MCF 10A (cell line): ENCODE results near the gene TAS1R3. TPM values are rescaled to one million over a fixed set of nuclear protein-coding genes. Genes with fewer than 3 reads are reported as not detected.
A peak's percentile ranks its signal among the peaks of the same experiment; 100 is the strongest.

Source experiments
- BruUV-seq: library from RNA; stranded (reverse); fragments of 400-500 nt; replicated peaks from 2 replicates; lab custom pipeline; 2021; lab: Mats Ljungman, UMichigan
- CTCF ChIA-PET: fragments of 300-600 bp; sonication (Branson Sonifier 250); formaldehyde crosslinking; extraction: SDS; loops from one replicate; lab custom pipeline; 2021; ENCODE audit warnings: antibody characterized with exemption, inconsistent platforms; lab: Yijun Ruan, JAX
- POLR2A ChIA-PET: fragments of 300-600, 350-650 bp; sonication (Branson Sonifier 250); formaldehyde crosslinking; extraction: SDS; loops from one replicate; lab custom pipeline; 2020; ENCODE audit warnings: antibody characterized with exemption, inconsistent platforms; lab: Yijun Ruan, JAX
- DNase-seq: peaks from one replicate; pipeline ENCODE4 v3.0.0-alpha.2; 2018; ENCODE audit not compliant: unreplicated experiment
- H3K27ac Mint-ChIP-seq: one replicate; pipeline ENCODE4 v1.8.0; 2022; ENCODE audit warnings: mild to moderate bottlenecking, low read depth, mixed read lengths; ENCODE audit not compliant: unreplicated experiment
- H3K27me3 Mint-ChIP-seq: one replicate; pipeline ENCODE4 v1.8.0; 2022; ENCODE audit warnings: mixed read lengths; ENCODE audit not compliant: insufficient read depth, unreplicated experiment
- H3K36me3 Mint-ChIP-seq: one replicate; pipeline ENCODE4 v1.8.0; 2022; ENCODE audit warnings: mild to moderate bottlenecking, moderate library complexity, mixed read lengths; ENCODE audit not compliant: insufficient read depth, unreplicated experiment
- H3K4me1 Mint-ChIP-seq: one replicate; pipeline ENCODE4 v1.8.0; 2022; ENCODE audit warnings: mixed read lengths; ENCODE audit not compliant: insufficient read depth, unreplicated experiment
- H3K4me3 Mint-ChIP-seq: one replicate; pipeline ENCODE4 v1.8.0; 2022; ENCODE audit warnings: mild to moderate bottlenecking, moderate library complexity, mixed read lengths; ENCODE audit not compliant: unreplicated experiment
- H3K9me3 Mint-ChIP-seq: one replicate; pipeline ENCODE4 v1.8.0; 2022; ENCODE audit warnings: mixed read lengths; ENCODE audit not compliant: unreplicated experiment
- intact Hi-C: fragments of 100-400 bp; cut with micrococcal nuclease; formaldehyde crosslinking; loops from 2 replicates; pipeline ENCODE4 v1.14.1; 2022
- total RNA-seq: library from RNA; stranded (reverse); gene quantifications from 2 replicates; pipeline ENCODE4 v1.2.3, GENCODE V29; 2022
- TF ChIP-seq, protein P1 (sequence below): fragments of 200-600 bp; IDR thresholded peaks from one replicate; pipeline ENCODE4 v1.8.0; 2022; ENCODE audit warnings: antibody characterized with exemption, mild to moderate bottlenecking; ENCODE audit not compliant: unreplicated experiment

Gene TAS1R3
- total RNA-seq, 1 experiment from 2014 or later, result not detected

DNA sequence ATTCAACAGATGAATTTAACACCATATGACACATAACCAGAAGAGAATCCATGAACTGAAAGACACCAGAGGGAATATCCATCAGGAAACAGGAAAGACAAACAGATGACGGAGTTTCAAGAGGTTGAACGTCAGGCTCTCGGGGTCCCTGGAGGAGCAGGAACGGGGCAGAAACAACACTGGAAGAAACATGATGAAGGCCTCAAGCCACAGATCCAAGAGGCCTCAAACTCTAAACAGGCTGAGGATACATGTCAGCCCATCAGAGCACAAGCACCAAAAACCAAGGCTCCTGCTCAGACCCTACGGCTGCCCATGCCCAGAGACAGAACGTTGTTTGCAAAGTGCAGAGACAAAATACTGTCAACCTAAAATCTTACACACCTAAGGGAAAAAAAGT, 13.7 kb upstream of the TAS1R3 start:
- peaks cover 10% of the 10 kb centered on the region for H3K4me1 Mint-ChIP-seq
- H3K4me3 Mint-ChIP-seq, result peak overlapping the region; percentile 29
- H3K9me3 Mint-ChIP-seq, result no peaks in the 10 kb centered on the region
- TSS peak; percentile 44 for BruUV-seq
- H3K27me3 Mint-ChIP-seq, result no peaks in the 10 kb centered on the region
- intact Hi-C loops, result no loop called here
- ChIA-PET POLR2A (interaction anchor here (0.6 to 1.4 kb wide), 6 partner anchors 8 to 349 kb away, joined by 3 to 12 read pairs (median 4); no protein-coding TSS in a partner anchor), CTCF (interaction anchor here (0.7 kb wide), 1 partner anchor 349 kb away, joined by 3 read pairs; no protein-coding TSS in a partner anchor)
- H3K36me3 Mint-ChIP-seq, result peaks cover 61% of the 10 kb centered on the region
- TF ChIP-seq, protein P1, sequence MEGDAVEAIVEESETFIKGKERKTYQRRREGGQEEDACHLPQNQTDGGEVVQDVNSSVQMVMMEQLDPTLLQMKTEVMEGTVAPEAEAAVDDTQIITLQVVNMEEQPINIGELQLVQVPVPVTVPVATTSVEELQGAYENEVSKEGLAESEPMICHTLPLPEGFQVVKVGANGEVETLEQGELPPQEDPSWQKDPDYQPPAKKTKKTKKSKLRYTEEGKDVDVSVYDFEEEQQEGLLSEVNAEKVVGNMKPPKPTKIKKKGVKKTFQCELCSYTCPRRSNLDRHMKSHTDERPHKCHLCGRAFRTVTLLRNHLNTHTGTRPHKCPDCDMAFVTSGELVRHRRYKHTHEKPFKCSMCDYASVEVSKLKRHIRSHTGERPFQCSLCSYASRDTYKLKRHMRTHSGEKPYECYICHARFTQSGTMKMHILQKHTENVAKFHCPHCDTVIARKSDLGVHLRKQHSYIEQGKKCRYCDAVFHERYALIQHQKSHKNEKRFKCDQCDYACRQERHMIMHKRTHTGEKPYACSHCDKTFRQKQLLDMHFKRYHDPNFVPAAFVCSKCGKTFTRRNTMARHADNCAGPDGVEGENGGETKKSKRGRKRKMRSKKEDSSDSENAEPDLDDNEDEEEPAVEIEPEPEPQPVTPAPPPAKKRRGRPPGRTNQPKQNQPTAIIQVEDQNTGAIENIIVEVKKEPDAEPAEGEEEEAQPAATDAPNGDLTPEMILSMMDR, result no peak
- no peak for DNase-seq
- H3K27ac Mint-ChIP-seq, result peak overlapping the region; percentile 84

DNA sequence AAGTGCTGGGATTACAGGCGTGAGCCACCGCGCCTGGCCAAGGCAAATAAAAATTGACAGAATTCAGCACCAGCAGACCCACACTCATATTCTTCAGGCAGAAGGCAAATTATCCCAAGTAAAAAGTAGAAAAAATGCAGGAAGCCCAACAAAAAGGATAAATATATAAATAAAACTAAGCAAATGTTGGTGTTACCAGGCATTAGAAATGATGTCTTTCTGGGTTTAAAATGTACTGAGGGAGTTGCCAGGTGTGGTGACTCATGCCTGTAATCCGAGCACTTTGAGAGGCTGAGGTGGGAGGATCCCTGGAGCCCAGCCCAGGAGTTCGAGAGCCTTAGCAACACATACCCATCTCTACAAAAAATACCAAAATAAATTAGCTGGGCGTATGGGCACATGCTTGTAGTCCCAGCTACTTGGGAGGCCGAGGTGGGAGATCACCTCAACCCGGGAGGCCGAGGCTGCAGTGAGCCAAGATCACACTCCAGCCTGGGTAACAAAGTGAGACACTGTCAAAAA, 12.9 kb upstream of the TAS1R3 start:
- intact Hi-C loops, result no loop called here
- H3K27me3 Mint-ChIP-seq, result no peaks in the 10 kb centered on the region
- H3K4me1 Mint-ChIP-seq, result peaks cover 11% of the 10 kb centered on the region
- H3K27ac Mint-ChIP-seq, result peak overlapping the region; percentile 84
- CTCF ChIA-PET, result interaction anchor here (0.6 kb wide), 1 partner anchor 57 kb away, joined by 3 read pairs; the partner anchor contains the start of gene AURKAIP1
- H3K36me3 Mint-ChIP-seq, result peaks cover 54% of the 10 kb centered on the region
- POLR2A ChIA-PET, result interaction anchor here (0.6 to 1.5 kb wide), 11 partner anchors 8 to 359 kb away, joined by 3 to 12 read pairs (median 4); partner anchors contain the start of genes CCNL2 and NOC2L
- DNase-seq, result peak; percentile 94
- TSS peak; percentile 7 for BruUV-seq
- H3K4me3 Mint-ChIP-seq, result peak overlapping the region; percentile 19
- H3K9me3 Mint-ChIP-seq, result no peaks in the 10 kb centered on the region
- TF ChIP-seq, protein P1, result no peak

DNA sequence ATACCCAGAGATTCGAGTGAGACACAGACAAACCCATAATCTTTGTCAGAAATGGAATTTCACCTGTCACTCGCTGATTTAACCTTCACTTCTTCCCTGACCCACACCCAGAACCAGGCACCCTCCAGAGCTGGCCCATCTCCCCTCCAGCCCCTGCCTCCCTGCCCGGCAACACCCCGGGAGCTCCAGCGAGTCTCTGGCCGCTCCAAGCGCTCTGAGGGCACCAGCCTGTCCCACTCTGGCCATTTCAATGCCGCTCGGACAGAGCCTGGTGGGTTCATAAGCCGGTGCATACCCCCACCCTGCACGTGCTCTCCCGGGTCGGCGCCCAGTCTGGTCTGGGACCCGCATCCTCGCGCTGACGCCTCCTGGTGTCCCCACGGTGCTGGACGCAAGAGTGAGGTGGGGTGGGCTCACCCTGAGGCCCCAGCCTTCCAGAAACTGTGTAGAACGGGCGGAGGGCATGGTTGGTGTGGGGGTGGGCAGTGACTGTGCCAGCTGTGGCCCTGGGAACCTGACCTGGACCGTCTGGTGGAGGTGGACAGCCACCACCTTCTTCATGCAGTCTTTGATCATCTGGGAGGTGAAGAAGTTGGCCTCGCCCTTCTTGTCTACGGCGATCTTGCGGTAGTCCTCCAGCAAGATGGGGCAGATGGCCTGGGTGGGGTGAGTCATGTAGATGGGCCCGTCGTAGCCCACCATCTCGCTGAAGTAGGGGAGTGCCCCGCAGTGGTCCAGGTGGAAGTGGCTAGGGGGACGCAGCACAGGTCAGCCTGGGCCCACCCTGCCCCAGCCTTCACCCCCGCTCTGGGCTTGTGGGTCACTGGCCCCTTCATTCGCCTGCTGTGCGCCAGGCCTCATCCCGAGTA, 12.1 kb upstream of the TAS1R3 start:
- no peak for DNase-seq
- ChIA-PET POLR2A (interaction anchor here (0.7 to 1.5 kb wide), 9 partner anchors 10 to 360 kb away, joined by 3 to 12 read pairs (median 3); partner anchors contain the start of genes CCNL2 and NOC2L), CTCF (interaction anchor here (0.6 kb wide), 2 partner anchors 37 to 56 kb away, joined by 3 read pairs; partner anchors contain the start of gene AURKAIP1)
- Mint-ChIP-seq H3K4me1 (peaks cover 18% of the 10 kb centered on the region), H3K36me3 (peaks cover 47% of the 10 kb centered on the region), H3K9me3 (no peaks in the 10 kb centered on the region), H3K27me3 (no peaks in the 10 kb centered on the region), H3K27ac (peak overlapping the region; percentile 84), H3K4me3 (peak overlapping the region; percentile 19)
- intact Hi-C loops, result no loop called here
- BruUV-seq, result no TSS peak
- TF ChIP-seq, protein P1, result no peak

DNA sequence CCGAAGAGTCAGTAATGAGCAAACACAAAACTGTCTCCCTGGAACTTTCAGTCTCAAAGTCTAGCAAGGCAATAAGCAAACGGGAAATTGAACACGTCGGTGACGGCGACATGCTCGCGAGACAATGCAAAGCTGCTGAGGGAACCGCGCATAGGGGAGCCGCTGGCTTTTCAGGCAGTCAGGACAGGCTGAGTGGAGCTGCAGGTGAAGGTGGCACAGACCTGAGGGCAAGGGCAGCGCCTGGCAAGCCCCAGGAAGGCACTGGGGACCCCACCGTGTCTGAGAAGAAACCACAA, 11.5 kb upstream of the TAS1R3 start:
- POLR2A ChIA-PET, result interaction anchor here (0.7 kb wide), 1 partner anchor 15 kb away, joined by 3 read pairs; no protein-coding TSS in a partner anchor
- Mint-ChIP-seq H3K9me3 (no peaks in the 10 kb centered on the region), H3K27ac (peak overlapping the region; percentile 69), H3K4me3 (no peak overlapping the region), H3K4me1 (peaks cover 18% of the 10 kb centered on the region), H3K27me3 (no peaks in the 10 kb centered on the region), H3K36me3 (peaks cover 48% of the 10 kb centered on the region)
- intact Hi-C loops, result no loop called here
- no TSS peak for BruUV-seq
- TF ChIP-seq, protein P1, result no peak
- CTCF ChIA-PET, result interaction anchor here (0.6 kb wide), 1 partner anchor 38 kb away, joined by 3 read pairs; no protein-coding TSS in a partner anchor
- no peak for DNase-seq
